Kidney (tissue), 14 donors: ENCODE data around the gene DEGS1. TPM values are rescaled to one million over a fixed set of nuclear protein-coding genes. Genes with fewer than 3 reads are reported as not detected.

ENCODE experiments used
- DNase-seq, 5 donors: peaks; one replicate each; pipeline ENCODE4 v3.0.0-alpha.2; 2013 to 2020
- FAIRE-seq: peaks from 2 replicates; lab custom pipeline; 2012; peaks lifted over from hg19 to GRCh38; lab: Jason Lieb, UNC
- H3K27ac ChIP-seq, 2 donors: one replicate each; pipeline ENCODE4 v1.7.0; 2013; ENCODE audit warnings: low read depth in 2 of 2, low read length in 2 of 2, inconsistent platforms in 1 of 2
- H3K27me3 ChIP-seq: one replicate; pipeline ENCODE4 v1.7.1; 2013; ENCODE audit warnings: low read length, inconsistent platforms; ENCODE audit not compliant: control insufficient read depth, insufficient read depth
- H3K36me3 ChIP-seq, 3 donors: one replicate each; pipeline versions ENCODE4 v1.7.0 to v1.7.1; 2013; ENCODE audit warnings: low read length in 3 of 3, control low read depth in 1 of 3, inconsistent platforms in 1 of 3; ENCODE audit not compliant: insufficient read depth in 3 of 3, control insufficient read depth in 2 of 3
- H3K4me1 ChIP-seq, 3 donors: one replicate each; pipeline versions ENCODE4 v1.7.0 to v1.7.1; 2013; ENCODE audit warnings: low read length in 3 of 3, inconsistent platforms in 1 of 3, low read depth in 1 of 3; ENCODE audit not compliant: control insufficient read depth in 2 of 3, insufficient read depth in 2 of 3
- H3K4me3 ChIP-seq, 3 donors: one replicate each; pipeline versions ENCODE4 v1.7.0 to v1.8.1; 2013; ENCODE audit warnings: low read length in 3 of 3, control low read depth in 1 of 3, inconsistent platforms in 1 of 3
- H3K9ac ChIP-seq, 3 donors: one replicate each; pipeline versions ENCODE4 v1.7.0 to v1.7.1; 2013; ENCODE audit warnings: low read length in 3 of 3, control low read depth in 1 of 3, inconsistent platforms in 1 of 3
- H3K9me3 ChIP-seq, 3 donors: one replicate each; pipeline versions ENCODE4 v1.7.0 to v1.7.1; 2013; ENCODE audit warnings: low read length in 3 of 3, control low read depth in 1 of 3, inconsistent platforms in 1 of 3; ENCODE audit not compliant: control insufficient read depth in 2 of 3, insufficient read depth in 1 of 3
- CTCF ChIP-seq: IDR thresholded peaks from 3 replicates; pipeline ENCODE4 v1.5.1; 2012; ENCODE audit warnings: mild to moderate bottlenecking, moderate library complexity, borderline replicate concordance; ENCODE audit not compliant: insufficient read depth; ENCODE audit errors: extremely low read depth
- intact Hi-C: fragments of 100-400 bp; cut with DNase I; formaldehyde crosslinking; loops from one replicate; pipeline ENCODE4 v1.11.1; 2022
- polyA plus RNA-seq: library from polyadenylated mRNA; stranded (reverse); fragments of 350-450 nt; fragmentation: Illumina TruSeq; extraction: RNeasy Lipid Tissue Mini Kit (QIAGEN cat#74804); gene quantifications from one replicate; pipeline ENCODE4 v1.2.3, GENCODE V29; 2014; ENCODE audit warnings: low read depth, low replicate concordance; ENCODE audit not compliant: insufficient read depth
- total RNA-seq: library from RNA; stranded (reverse); fragmentation: NEBNext Ultra II Directional; extraction: Animal tissue kit (Norgen Biotek cat#: 25700); gene quantifications from one replicate; pipeline ENCODE4 v1.2.1, GENCODE V29; 2021
- donor health status: control.
- donor health status: control.
- donor health status: control.
- donor health status: control.
- donor health status: control.
- donor health status: DM: yes; HTN: yes; CAD: no.
- donor health status: Normal renal cell carcinoma (clear cell type).

DEGS1 gene
- total and polyA plus RNA-seq, 2 donors from 2014 or later, result 32.5 to 83.1 TPM

- Histone ChIP-seq H3K36me3 (no peaks in the 10 kb centered on the region), H3K4me1 (no peaks in the 10 kb centered on the region), H3K27ac (no peak overlapping the region), H3K9ac (no peak overlapping the region), H3K4me3 (no peak overlapping the region), H3K27me3 (no peaks in the 10 kb centered on the region), H3K9me3 (no peaks in the 10 kb centered on the region)
- intact Hi-C loops, result no loop called here
- DNase-seq (no peak), FAIRE-seq (no peak)
- no peak for TF ChIP-seq CTCF
Measured at GRCh38 chr1:224173523-224173922, 9.5 kb upstream of the DEGS1 start.

DNA sequence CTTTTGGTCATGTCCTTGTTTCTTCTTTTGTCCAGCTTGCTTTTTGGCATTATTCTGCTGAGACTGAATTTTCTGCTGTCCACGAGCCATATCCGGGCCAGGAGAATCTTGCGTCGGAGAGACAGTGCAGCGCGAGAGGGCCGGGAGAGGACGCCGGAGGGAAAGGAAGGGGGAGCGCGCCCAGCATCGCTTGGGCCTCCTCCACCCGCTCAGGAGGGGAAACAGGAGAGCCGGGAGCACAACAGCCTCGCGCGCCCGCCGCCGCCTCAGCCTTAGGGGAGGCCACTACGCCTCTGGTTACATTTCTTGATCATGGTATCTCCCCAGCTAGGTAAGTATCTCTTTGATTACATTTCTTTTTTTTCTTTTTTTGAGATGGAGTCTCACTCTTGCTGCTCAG lies 7.4 kb upstream of the DEGS1 start:
- FAIRE-seq (no peak), DNase-seq (peak in 3 of 5 donors; percentile 43 to 50 (median 50))
- Histone ChIP-seq H3K4me1 (no peaks in the 10 kb centered on the region), H3K9ac (no peak overlapping the region), H3K27ac (no peak overlapping the region), H3K36me3 (no peaks in the 10 kb centered on the region), H3K9me3 (no peaks in the 10 kb centered on the region), H3K27me3 (no peaks in the 10 kb centered on the region), H3K4me3 (no peak overlapping the region)
- no peak for TF ChIP-seq CTCF
- intact Hi-C loops, result no loop called here

DNA sequence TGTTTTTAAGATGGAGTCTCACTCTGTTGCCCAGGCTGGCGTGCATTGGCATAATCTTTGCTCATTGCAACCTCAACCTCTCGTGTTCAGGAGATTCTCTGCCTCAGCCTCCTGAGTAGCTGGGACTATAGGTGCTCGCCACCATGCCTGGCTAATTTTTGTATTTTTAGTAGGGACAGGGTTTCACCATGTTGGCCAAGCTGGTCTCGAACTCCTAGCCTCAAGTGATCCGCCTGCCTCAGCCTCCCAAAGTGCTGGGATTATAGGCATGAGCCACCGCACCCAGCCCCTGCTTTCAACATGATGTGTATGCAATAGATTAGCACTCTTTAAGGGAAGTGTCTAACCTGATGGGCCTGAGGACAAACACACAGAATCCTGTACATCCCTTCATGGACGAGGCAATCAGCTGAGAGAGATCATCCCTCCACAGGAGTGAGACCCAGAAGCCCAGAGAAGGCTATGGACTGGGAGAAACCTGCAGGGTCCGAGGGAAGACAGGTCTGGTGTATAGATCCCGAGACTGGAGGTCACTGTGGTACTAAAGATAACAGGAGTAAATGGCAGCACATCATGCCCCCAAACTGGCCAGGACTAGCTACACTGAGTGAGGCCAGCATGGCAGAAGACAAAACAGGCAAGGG lies 5.6 kb upstream of the DEGS1 start:
- DNase-seq, result no peak
- H3K4me3 ChIP-seq, result no peak overlapping the region
- FAIRE-seq, result no peak
- no peaks in the 10 kb centered on the region for H3K4me1 ChIP-seq
- intact Hi-C loops, result no loop called here
- no peak overlapping the region for H3K27ac ChIP-seq
- H3K9ac ChIP-seq, result no peak overlapping the region
- TF ChIP-seq CTCF, result no peak
- no peaks in the 10 kb centered on the region for H3K36me3 ChIP-seq
- H3K27me3 ChIP-seq, result no peaks in the 10 kb centered on the region
- H3K9me3 ChIP-seq, result no peaks in the 10 kb centered on the region

GRCh38 chr1:224178894-224179293 lies 4.1 kb upstream of the DEGS1 start:
- Histone ChIP-seq H3K4me1 (no peaks in the 10 kb centered on the region), H3K36me3 (no peaks in the 10 kb centered on the region), H3K27me3 (no peaks in the 10 kb centered on the region), H3K9ac (no peak overlapping the region), H3K27ac (no peak overlapping the region), H3K4me3 (no peak overlapping the region), H3K9me3 (no peaks in the 10 kb centered on the region)
- intact Hi-C loops, result no loop called here
- TF ChIP-seq CTCF, result no peak
- DNase-seq, result no peak
- no peak for FAIRE-seq
